ENCODE data around the gene EFNA5. TPM values are rescaled to one million over a fixed set of nuclear protein-coding genes. Genes with fewer than 3 reads are reported as not detected.

Gene EFNA5
- total RNA-seq, 4 donors from 2014 or later, result 2.8 to 5.7 (median 3.7) TPM

GRCh38 chr5:107502676-107503060 lies 168.1 kb downstream of the EFNA5 start:
- intact Hi-C loops (cut with DNase I), result no loop called here
- no peak for DNase-seq (ENCODE audit: extremely low spot score)
- Histone ChIP-seq H3K36me3 (no peaks in the 10 kb centered on the region), H3K4me1 (no peaks in the 10 kb centered on the region), H3K4me3 (no peak overlapping the region), H3K27ac (replicated peaks in 1 of 4) (no peak overlapping the region), H3K9me3 (no peaks in the 10 kb centered on the region), H3K27me3 (no peaks in the 10 kb centered on the region)
- TF ChIP-seq POLR2A (IDR thresholded peaks at IDR 0.05; ENCODE audit: low read depth) (no peak), POLR2AphosphoS5 (IDR thresholded peaks at IDR 0.05) (no peak), EP300 (IDR thresholded peaks at IDR 0.05) (no peak), CTCF (IDR thresholded peaks at IDR 0.05) (no peak)
- 75% methylated on average over 7 of the region's 7 CpGs for WGBS

- TF ChIP-seq CTCF (IDR thresholded peaks at IDR 0.05) (no peak), EP300 (IDR thresholded peaks at IDR 0.05) (no peak), POLR2AphosphoS5 (IDR thresholded peaks at IDR 0.05) (no peak), POLR2A (IDR thresholded peaks at IDR 0.05; ENCODE audit: low read depth) (no peak)
- WGBS, result 65% methylated on average over 17 of the region's 17 CpGs
- Histone ChIP-seq H3K27me3 (no peaks in the 10 kb centered on the region), H3K4me3 (peak overlapping the region in 3 of 4 donors; percentile 4 to 13 (median 6)), H3K9me3 (no peaks in the 10 kb centered on the region), H3K4me1 (no peaks in the 10 kb centered on the region), H3K36me3 (no peaks in the 10 kb centered on the region), H3K27ac (replicated peaks in 1 of 4) (no peak overlapping the region)
- no peak for DNase-seq (ENCODE audit: extremely low spot score)
- intact Hi-C loops (cut with DNase I), result no loop called here
Observed at GRCh38 chr5:107501965-107502675, 168.6 kb downstream of the EFNA5 start.

GRCh38 chr5:107500840-107501239 lies 169.9 kb downstream of the EFNA5 start:
- Histone ChIP-seq H3K9me3 (no peaks in the 10 kb centered on the region), H3K27ac (replicated peaks in 1 of 4) (no peak overlapping the region), H3K4me1 (no peaks in the 10 kb centered on the region), H3K4me3 (no peak overlapping the region), H3K36me3 (no peaks in the 10 kb centered on the region), H3K27me3 (no peaks in the 10 kb centered on the region)
- 58% methylated on average over 1 of the region's 1 CpG for WGBS
- DNase-seq (ENCODE audit: extremely low spot score), result no peak
- intact Hi-C loops (cut with DNase I), result no loop called here
- TF ChIP-seq CTCF (IDR thresholded peaks at IDR 0.05), result no peak
- TF ChIP-seq POLR2AphosphoS5 (IDR thresholded peaks at IDR 0.05), result no peak
- no peak for TF ChIP-seq POLR2A (IDR thresholded peaks at IDR 0.05; ENCODE audit: low read depth)
- no peak for TF ChIP-seq EP300 (IDR thresholded peaks at IDR 0.05)

GRCh38 chr5:107500347-107500746 lies 170.4 kb downstream of the EFNA5 start:
- no peak overlapping the region for H3K4me3 ChIP-seq
- H3K27ac ChIP-seq (replicated peaks in 1 of 4), result no peak overlapping the region
- H3K36me3 ChIP-seq, result no peaks in the 10 kb centered on the region
- no peaks in the 10 kb centered on the region for H3K27me3 ChIP-seq
- intact Hi-C loops (cut with DNase I), result no loop called here
- H3K4me1 ChIP-seq, result no peaks in the 10 kb centered on the region
- H3K9me3 ChIP-seq, result no peaks in the 10 kb centered on the region
- DNase-seq (ENCODE audit: extremely low spot score), result no peak
- TF ChIP-seq POLR2AphosphoS5 (IDR thresholded peaks at IDR 0.05), result no peak
- no peak for TF ChIP-seq CTCF (IDR thresholded peaks at IDR 0.05)
- no peak for TF ChIP-seq POLR2A (IDR thresholded peaks at IDR 0.05; ENCODE audit: low read depth)
- no peak for TF ChIP-seq EP300 (IDR thresholded peaks at IDR 0.05)

GRCh38 chr5:107499776-107500175 lies 171.0 kb downstream of the EFNA5 start:
- Histone ChIP-seq H3K9me3 (no peaks in the 10 kb centered on the region), H3K4me3 (no peak overlapping the region), H3K4me1 (no peaks in the 10 kb centered on the region), H3K27me3 (no peaks in the 10 kb centered on the region), H3K36me3 (no peaks in the 10 kb centered on the region), H3K27ac (replicated peaks in 1 of 4) (no peak overlapping the region)
- intact Hi-C loops (cut with DNase I), result no loop called here
- WGBS, result 67% methylated on average over 1 of the region's 1 CpG
- DNase-seq (ENCODE audit: extremely low spot score), result no peak
- no peak for TF ChIP-seq EP300 (IDR thresholded peaks at IDR 0.05)
- TF ChIP-seq POLR2A (IDR thresholded peaks at IDR 0.05; ENCODE audit: low read depth), result no peak
- no peak for TF ChIP-seq POLR2AphosphoS5 (IDR thresholded peaks at IDR 0.05)
